A673 (cell line): ENCODE data around the gene LAMTOR4. TPM values are rescaled to one million over a fixed set of nuclear protein-coding genes. Genes with fewer than 3 reads are reported as not detected.
"Not testable (repeated sequence)": the region's sequence is repeated elsewhere in the genome, so short reads cannot be mapped to it uniquely, and the experiment has no call there.

ENCODE experiments used
- BruUV-seq: library from RNA; stranded (reverse); fragments of 400-500 nt; replicated peaks from 2 replicates; lab custom pipeline; 2021; lab: Mats Ljungman, UMichigan
- CTCF ChIA-PET: fragments of 300-600 bp; sonication (Branson Sonifier 250); formaldehyde crosslinking; loops from one replicate; lab custom pipeline; 2022; ENCODE audit warnings: antibody characterized with exemption; lab: Charles Lee
- POLR2A ChIA-PET: fragments of 300-600 bp; sonication (Branson Sonifier 250); formaldehyde crosslinking; loops from one replicate; lab custom pipeline; 2022; ENCODE audit warnings: antibody characterized with exemption; ENCODE audit not compliant: low non-redundant PET; lab: Charles Lee
- DNase-seq: peaks from one replicate; pipeline ENCODE4 v3.0.0-alpha.2; 2015; ENCODE audit warnings: low spot score
- H3K27ac ChIP-seq: fragments of 200-600 bp; sonication (generic); 2 replicates; pipeline ENCODE4 v1.5.1; 2016; ENCODE audit warnings: mixed run types, low read depth, mild to moderate bottlenecking, mixed read lengths, antibody characterized with exemption, low read length; ENCODE audit not compliant: poor library complexity, severe bottlenecking
- H3K27me3 ChIP-seq: fragments of 200-600 bp; sonication (generic); replicated peaks from 2 replicates; pipeline ENCODE4 v1.6.1; 2017; ENCODE audit warnings: mixed run types, low read depth, mild to moderate bottlenecking, mixed read lengths, antibody characterized with exemption, low read length; ENCODE audit not compliant: insufficient read depth, poor library complexity
- H3K36me3 ChIP-seq: fragments of 200-600 bp; sonication (generic); 2 replicates; pipeline ENCODE4 v1.6.1; 2016; ENCODE audit warnings: mixed run types, mild to moderate bottlenecking, mixed read lengths, antibody characterized with exemption, low read length; ENCODE audit not compliant: insufficient read depth, poor library complexity, severe bottlenecking
- H3K4me1 ChIP-seq: fragments of 200-600 bp; sonication (generic); 2 replicates; pipeline ENCODE4 v1.6.1; 2017; ENCODE audit warnings: mixed run types, mild to moderate bottlenecking, mixed read lengths, antibody characterized with exemption, low read length; ENCODE audit not compliant: insufficient read depth, poor library complexity, severe bottlenecking
- H3K4me3 ChIP-seq: fragments of 200-600 bp; sonication (generic); 2 replicates; pipeline ENCODE4 v1.5.1; 2016; ENCODE audit warnings: low read depth, mixed run types, mild to moderate bottlenecking, mixed read lengths, low read length; ENCODE audit not compliant: poor library complexity, severe bottlenecking
- H3K9me3 ChIP-seq: fragments of 200-600 bp; sonication (generic); 2 replicates; pipeline ENCODE4 v1.6.1; 2016; ENCODE audit warnings: mixed run types, low read depth, mild to moderate bottlenecking, mixed read lengths, antibody characterized with exemption, low read length; ENCODE audit not compliant: poor library complexity, severe bottlenecking
- CTCF ChIP-seq: fragments of 300-800, 200-600 bp; sonication (generic); conservative IDR thresholded peaks from 2 replicates; pipeline ENCODE4 v1.5.1; 2017; ENCODE audit warnings: low read depth, mild to moderate bottlenecking, antibody characterized with exemption, low read length, moderate library complexity, mixed read lengths
- EZH2 ChIP-seq: fragments of 200-600 bp; sonication (generic); IDR thresholded peaks from 2 replicates; pipeline ENCODE4 v1.6.1; 2017; ENCODE audit warnings: borderline replicate concordance, low read depth, mild to moderate bottlenecking, mixed read lengths, antibody characterized with exemption, low read length; ENCODE audit not compliant: poor library complexity, severe bottlenecking
- intact Hi-C: fragments of 100-400 bp; cut with micrococcal nuclease; formaldehyde crosslinking; loops from one replicate; pipeline ENCODE4 v1.10.0; 2022; ENCODE audit not compliant: unreplicated experiment
- total RNA-seq: library from RNA; stranded (reverse); gene quantifications from 2 replicates; pipeline ENCODE4 v1.2.3, GENCODE V29; 2021

Gene LAMTOR4
- total RNA-seq, 1 experiment from 2014 or later, result 84.5 TPM

DNA sequence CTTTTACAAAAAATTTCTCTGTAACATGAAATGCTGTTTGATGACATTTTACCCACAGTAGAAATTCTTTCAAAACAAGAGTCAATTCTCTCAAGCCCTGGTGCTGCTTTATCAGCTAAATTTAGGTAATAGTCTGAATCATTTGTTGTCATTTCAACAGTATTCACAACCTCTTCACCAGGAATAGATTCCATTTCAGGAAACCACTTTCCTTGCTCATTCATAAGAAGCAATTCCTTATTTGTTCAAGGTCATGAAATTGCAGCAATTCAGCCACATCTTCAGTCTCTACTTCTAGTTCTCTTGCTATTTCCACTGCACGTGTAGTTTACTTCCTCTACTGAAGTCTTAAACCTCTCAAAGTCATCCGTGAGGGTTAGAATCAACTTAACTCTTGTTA, 43.1 kb downstream of the LAMTOR4 start:
- BruUV-seq, result no TSS peak
- H3K36me3 ChIP-seq, result no peaks in the 10 kb centered on the region
- H3K4me1 ChIP-seq, result peaks cover 11% of the 10 kb centered on the region
- no peaks in the 10 kb centered on the region for H3K27me3 ChIP-seq
- DNase-seq, result no peak
- no peaks in the 10 kb centered on the region for H3K9me3 ChIP-seq
- ChIA-PET POLR2A (interaction anchor here (0.6 kb wide), 1 partner anchor 8 kb away, joined by 9 read pairs; no protein-coding TSS in a partner anchor), CTCF (no interaction called here)
- intact Hi-C loops, result no loop called here
- no peak overlapping the region for H3K4me3 ChIP-seq
- TF ChIP-seq EZH2 (no peak), CTCF (no peak)
- H3K27ac ChIP-seq, result no peak overlapping the region

GRCh38 chr7:100192281-100192862, 43.7 kb downstream of the LAMTOR4 start:
- H3K9me3 ChIP-seq, H3K27me3 ChIP-seq, H3K36me3 ChIP-seq, BruUV-seq, CTCF ChIA-PET, intact Hi-C loops, H3K27ac ChIP-seq, H3K4me3 ChIP-seq, DNase-seq: not testable (repeated sequence)
- POLR2A ChIA-PET, result interaction anchor here (0.6 kb wide), 1 partner anchor 9 kb away, joined by 9 read pairs; no protein-coding TSS in a partner anchor
- H3K4me1 ChIP-seq, result peaks cover 11% of the 10 kb centered on the region

DNA sequence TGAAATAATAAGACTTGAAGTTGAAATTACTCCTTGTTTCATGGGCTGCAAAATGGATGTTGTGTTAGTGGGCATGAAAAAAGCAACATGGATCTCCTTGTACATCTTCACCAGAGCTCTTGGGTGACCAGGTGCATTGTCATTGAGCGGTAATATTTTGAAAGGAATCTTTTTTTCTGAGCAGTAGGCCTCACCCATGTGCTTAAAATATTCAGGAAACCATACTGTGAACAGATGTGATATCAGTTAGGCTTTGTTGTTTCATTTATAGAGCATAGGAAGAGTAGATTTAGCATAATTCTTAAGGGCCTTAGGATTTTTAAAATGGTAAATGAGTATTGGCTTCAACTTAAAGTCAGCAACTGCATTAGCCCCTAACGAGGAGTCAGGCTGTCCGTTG, 44.3 kb downstream of the LAMTOR4 start:
- H3K27ac ChIP-seq, result no peak overlapping the region
- DNase-seq, result no peak
- intact Hi-C loops, result no loop called here
- H3K4me1 ChIP-seq, result peaks cover 11% of the 10 kb centered on the region
- CTCF ChIA-PET, result no interaction called here
- BruUV-seq, result no TSS peak
- POLR2A ChIA-PET, result interaction anchor here (0.6 kb wide), 1 partner anchor 155 kb away, joined by 3 read pairs; no protein-coding TSS in a partner anchor
- no peaks in the 10 kb centered on the region for H3K36me3 ChIP-seq
- no peaks in the 10 kb centered on the region for H3K27me3 ChIP-seq
- no peak overlapping the region for H3K4me3 ChIP-seq
- no peaks in the 10 kb centered on the region for H3K9me3 ChIP-seq
- TF ChIP-seq CTCF (no peak), EZH2 (no peak)

GRCh38 chr7:100195222-100195621, 46.5 kb downstream of the LAMTOR4 start:
- H3K4me3 ChIP-seq, result no peak overlapping the region
- H3K27ac ChIP-seq, result no peak overlapping the region
- no TSS peak for BruUV-seq
- H3K4me1 ChIP-seq, result peaks cover 9% of the 10 kb centered on the region
- no peaks in the 10 kb centered on the region for H3K36me3 ChIP-seq
- POLR2A ChIA-PET, result no interaction called here
- no peaks in the 10 kb centered on the region for H3K27me3 ChIP-seq
- DNase-seq, result no peak
- TF ChIP-seq EZH2 (no peak), CTCF (no peak)
- intact Hi-C loops, result no loop called here
- H3K9me3 ChIP-seq, result no peaks in the 10 kb centered on the region
- CTCF ChIA-PET, result no interaction called here

GRCh38 chr7:100195901-100196322, 47.2 kb downstream of the LAMTOR4 start:
- H3K36me3 ChIP-seq, H3K27ac ChIP-seq, POLR2A ChIA-PET, DNase-seq, H3K27me3 ChIP-seq, H3K4me3 ChIP-seq, H3K4me1 ChIP-seq, BruUV-seq, CTCF ChIA-PET, H3K9me3 ChIP-seq, intact Hi-C loops: not testable (repeated sequence)
